Amniotic epithelial cell (primary cell): Measurements from ENCODE around the gene NIN.
"Not testable (repeated sequence)": the region's sequence is repeated elsewhere in the genome, so short reads cannot be mapped to it uniquely, and the experiment has no call there.

ENCODE experiments used
- DNase-seq: peaks from one replicate; pipeline ENCODE4 v3.0.0-alpha.2; 2010; ENCODE audit warnings: low read depth

NIN gene

GRCh38 chr14:50717811-50718210 lies 113.2 kb downstream of the NIN start:
- no peak for DNase-seq

- DNase-seq = peak; percentile 41
Measured at GRCh38 chr14:50714450-50715073, 116.4 kb downstream of the NIN start.

DNA sequence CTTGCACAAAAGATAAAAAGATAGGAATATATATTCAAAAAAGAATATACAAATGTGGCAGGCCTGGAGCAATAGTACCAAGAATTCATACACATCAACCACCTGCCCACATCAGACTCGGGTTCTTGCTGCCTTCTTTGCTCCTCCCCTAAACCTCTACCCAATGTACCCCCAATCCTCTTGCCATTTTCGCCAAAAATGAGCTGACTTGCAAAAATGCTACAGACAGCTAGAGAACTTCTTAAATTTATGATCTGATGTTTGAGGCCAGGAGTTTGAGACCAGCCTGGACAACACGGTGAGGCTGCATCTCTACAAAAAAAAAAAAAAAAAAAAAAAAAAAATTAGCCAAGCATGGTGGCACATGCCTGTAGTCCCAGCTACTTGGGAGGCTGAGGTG lies 119.9 kb downstream of the NIN start:
- no peak for DNase-seq

GRCh38 chr14:50705026-50705593 lies 125.9 kb downstream of the NIN start:
- DNase-seq = no peak

DNA sequence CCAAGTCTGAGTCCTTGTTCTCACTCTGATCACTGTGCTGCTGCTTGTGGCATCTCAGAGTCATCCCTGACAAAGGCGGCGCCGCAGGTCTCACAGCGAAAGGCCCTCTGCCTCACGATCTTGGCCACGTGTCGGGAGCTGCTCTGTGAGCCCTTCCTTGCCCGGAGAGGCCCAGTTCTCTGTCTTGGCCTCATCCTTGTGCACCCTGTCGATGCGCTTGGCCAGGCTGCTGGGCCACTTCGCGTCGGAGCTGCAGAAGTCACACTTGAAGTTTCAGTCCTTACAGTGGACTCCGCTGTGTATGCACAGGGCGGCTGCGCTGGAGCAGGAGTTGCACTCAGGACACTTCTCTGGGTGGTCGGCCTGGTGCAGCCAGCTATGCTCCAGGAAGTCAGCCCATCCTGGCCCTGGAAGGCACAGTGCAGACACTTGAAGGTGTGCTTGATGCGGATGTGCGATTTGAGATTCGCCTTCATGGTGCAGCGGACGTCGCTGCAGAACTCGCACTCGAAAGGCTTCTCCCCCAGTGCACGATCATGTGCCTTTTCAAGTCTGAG lies 126.4 kb downstream of the NIN start:
- DNase-seq = no peak

DNA sequence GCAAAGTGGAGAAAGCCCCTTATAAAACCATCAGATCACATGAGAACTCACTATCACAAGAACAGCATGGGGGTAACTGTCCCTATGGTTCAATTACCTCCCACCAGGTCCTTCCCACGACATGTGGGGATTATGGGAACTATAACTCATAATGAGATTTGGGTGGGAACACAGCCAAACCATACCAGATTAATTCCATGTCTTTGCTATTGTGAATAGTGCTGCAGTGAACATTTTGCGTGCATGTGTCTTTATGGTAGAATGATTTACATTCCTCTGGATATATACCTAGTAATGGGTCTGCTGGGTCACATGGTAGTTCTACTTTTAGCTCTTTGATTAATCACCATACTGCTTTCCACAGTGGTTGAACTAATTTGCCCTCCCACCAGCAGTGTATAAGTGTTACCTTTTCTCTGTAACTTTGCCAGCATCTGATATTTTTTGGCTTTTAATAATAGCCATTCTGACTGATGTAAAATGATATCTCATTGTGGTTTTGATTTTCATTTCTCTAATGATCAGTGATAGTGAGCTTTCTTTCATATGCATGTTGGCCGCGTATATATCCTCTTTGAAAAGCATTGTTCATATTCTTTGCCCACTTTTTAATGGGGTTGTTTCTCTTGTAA lies 133.2 kb downstream of the NIN start:
- DNase-seq = no peak

- not testable (repeated sequence) for DNase-seq
Measured at GRCh38 chr14:50694260-50694659, 136.7 kb downstream of the NIN start.

- no peak for DNase-seq
Measured at GRCh38 chr14:50688875-50689274, 142.1 kb downstream of the NIN start.

GRCh38 chr14:50679674-50680073 lies 151.3 kb downstream of the NIN start:
- DNase-seq = no peak

- no peak for DNase-seq
Measured at GRCh38 chr14:50678163-50678562, 152.8 kb downstream of the NIN start.

DNA sequence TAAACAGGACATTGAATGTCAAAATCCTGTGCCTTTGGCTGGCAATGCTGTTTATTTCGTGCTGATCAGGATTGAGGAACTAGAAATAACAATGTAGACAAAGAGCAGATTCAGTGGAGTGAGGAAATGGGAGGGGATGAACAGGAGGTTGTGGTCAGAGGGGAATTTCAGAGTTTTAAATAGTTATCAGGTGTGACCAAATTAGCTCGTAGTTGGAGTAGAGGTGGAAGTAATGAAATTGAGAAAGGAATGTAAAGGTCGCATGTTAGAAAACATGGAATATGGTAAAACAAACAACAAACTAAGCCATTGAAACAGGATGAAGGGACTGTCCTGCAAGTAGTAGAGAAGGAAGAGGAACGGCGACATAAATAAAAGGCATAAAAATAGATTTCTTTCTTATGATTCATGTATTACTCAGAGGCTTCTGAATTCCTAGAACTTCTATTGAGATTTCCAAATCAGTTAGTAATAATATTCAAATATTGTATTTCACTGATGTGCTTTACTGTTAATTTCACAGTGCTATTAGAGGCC lies 153.4 kb downstream of the NIN start:
- peak; percentile 55 for DNase-seq

GRCh38 chr14:50676814-50677516 lies 154.0 kb downstream of the NIN start:
- no peak for DNase-seq

- peak; percentile 40 for DNase-seq
Measured at GRCh38 chr14:50675597-50675996, 155.4 kb downstream of the NIN start.

- no peak for DNase-seq
Measured at GRCh38 chr14:50670866-50671256, 160.1 kb downstream of the NIN start.

GRCh38 chr14:50670196-50670865 lies 160.6 kb downstream of the NIN start:
- no peak for DNase-seq
